Endothelial cell of umbilical vein (primary cell): ENCODE data around the gene DNAI1. TPM values are rescaled to one million over a fixed set of nuclear protein-coding genes. Genes with fewer than 3 reads are reported as not detected.

ENCODE experiments used
- BruUV-seq: library from RNA; stranded (reverse); fragments of 400-500 nt; replicated peaks from 2 replicates; lab custom pipeline; 2021; lab: Mats Ljungman, UMichigan
- CTCF ChIA-PET: fragments of 300-600, 350-600 bp; sonication (Branson Sonifier 250); formaldehyde crosslinking; loops from one replicate; lab custom pipeline; 2021; ENCODE audit warnings: antibody characterized with exemption, inconsistent platforms; lab: Charles Lee
- POLR2A ChIA-PET: fragments of 300-600, 350-600 bp; sonication (Branson Sonifier 250); formaldehyde crosslinking; loops from one replicate; lab custom pipeline; 2021; ENCODE audit warnings: antibody characterized with exemption, inconsistent platforms; lab: Charles Lee
- DNase-seq: peaks from one replicate; pipeline ENCODE4 v3.0.0-alpha.2; 2011; ENCODE audit warnings: low read depth, low spot score
- FAIRE-seq: peaks from 2 replicates; lab custom pipeline; 2011; peaks lifted over from hg19 to GRCh38; lab: Jason Lieb, UNC
- H2AFZ ChIP-seq: 2 replicates; pipeline ENCODE4 v1.6.0; 2012; ENCODE audit warnings: low read depth, low read length, control low read depth, inconsistent platforms
- H3K27ac ChIP-seq: 2 replicates; pipeline ENCODE4 v1.5.1; 2011; ENCODE audit warnings: low read depth, mild to moderate bottlenecking, control low read depth, low read length, moderate library complexity; ENCODE audit not compliant: insufficient read depth
- H3K27me3 ChIP-seq, 2 experiments: 2 replicates each; pipeline versions ENCODE4 v1.6.0 to v1.6.1; 2011; ENCODE audit warnings: low read length in 2 of 2, mixed read lengths in 1 of 2; ENCODE audit not compliant: control insufficient read depth in 2 of 2, insufficient read depth in 2 of 2
- H3K36me3 ChIP-seq, 2 experiments: 2 replicates in 1 of 2; 3 replicates in 1 of 2; pipeline ENCODE4 v1.5.1; 2011; ENCODE audit warnings: low read length in 2 of 2, mild to moderate bottlenecking in 1 of 2, moderate library complexity in 1 of 2; ENCODE audit not compliant: control insufficient read depth in 2 of 2, insufficient read depth in 2 of 2; ENCODE audit errors: extremely low read depth in 1 of 2
- H3K4me1 ChIP-seq: 3 replicates; pipeline ENCODE4 v1.5.1; 2011; ENCODE audit warnings: mild to moderate bottlenecking, low read length; ENCODE audit not compliant: control insufficient read depth, insufficient read depth; ENCODE audit errors: extremely low read depth
- H3K4me2 ChIP-seq: 2 replicates; pipeline ENCODE4 v1.6.1; 2011; ENCODE audit warnings: low read length, control low read depth, mixed read lengths; ENCODE audit not compliant: insufficient read depth
- H3K4me3 ChIP-seq, 3 experiments: fragments of 200-600 bp in 1 of 3; sonication (generic), shearing (Covaris generic) in 1 of 3; replicated peaks in 1 of 3; 2 replicates each; pipeline ENCODE4 v1.5.1; 2011 to 2016; ENCODE audit warnings: control low read depth in 3 of 3, low read length in 3 of 3, mild to moderate bottlenecking in 2 of 3, inconsistent platforms in 1 of 3, low read depth in 1 of 3, moderate library complexity in 1 of 3; ENCODE audit not compliant: insufficient read depth in 1 of 3
- H3K79me2 ChIP-seq: 2 replicates; pipeline ENCODE4 v1.6.0; 2012; ENCODE audit warnings: low read length, inconsistent platforms; ENCODE audit not compliant: control insufficient read depth, insufficient read depth
- H3K9ac ChIP-seq: replicated peaks from 2 replicates; pipeline ENCODE3; 2011; ENCODE audit warnings: low read length, control low read depth; ENCODE audit not compliant: insufficient read depth; ENCODE audit errors: extremely low read depth
- H3K9me1 ChIP-seq: replicated peaks from 3 replicates; pipeline ENCODE4 v1.6.0; 2011; ENCODE audit warnings: mild to moderate bottlenecking, low read length; ENCODE audit not compliant: control insufficient read depth, insufficient read depth; ENCODE audit errors: extremely low read depth
- H3K9me3 ChIP-seq: replicated peaks from 2 replicates; pipeline ENCODE4 v1.5.1; 2012; ENCODE audit warnings: low read length, inconsistent platforms; ENCODE audit not compliant: control insufficient read depth, insufficient read depth
- H4K20me1 ChIP-seq: replicated peaks from 2 replicates; pipeline ENCODE3; 2011; ENCODE audit warnings: mild to moderate bottlenecking, low read length; ENCODE audit not compliant: control insufficient read depth, insufficient read depth; ENCODE audit errors: extremely low read depth
- EZH2 ChIP-seq: IDR thresholded peaks from 2 replicates; pipeline ENCODE4 v1.6.1; 2012; ENCODE audit warnings: borderline replicate concordance, low read depth, mild to moderate bottlenecking, moderate library complexity, low read length, inconsistent platforms; ENCODE audit not compliant: severe bottlenecking
- FOS ChIP-seq: IDR thresholded peaks from 2 replicates; pipeline ENCODE4 v1.6.1; 2011; ENCODE audit warnings: mild to moderate bottlenecking, low read length, moderate library complexity, borderline replicate concordance; ENCODE audit not compliant: insufficient read depth
- GATA2 ChIP-seq: IDR thresholded peaks from 2 replicates; pipeline ENCODE4 v1.7.0; 2011; ENCODE audit warnings: low read depth, mild to moderate bottlenecking, moderate library complexity, mixed read lengths, low read length; ENCODE audit not compliant: insufficient read length, insufficient read depth
- JUN ChIP-seq: IDR thresholded peaks from 2 replicates; pipeline ENCODE4 v1.6.1; 2011; ENCODE audit warnings: borderline replicate concordance, low read depth; ENCODE audit not compliant: insufficient read length, insufficient read depth
- MYC ChIP-seq: IDR thresholded peaks from one replicate; pipeline ENCODE4 v1.6.1; 2011; ENCODE audit warnings: mild to moderate bottlenecking, low read depth, low read length
- POLR2A ChIP-seq: IDR thresholded peaks from 2 replicates; pipeline ENCODE4 v1.6.1; 2012; ENCODE audit warnings: low read depth, mild to moderate bottlenecking, control low read depth, low read length
- POLR2AphosphoS5 ChIP-seq: IDR thresholded peaks from 2 replicates; pipeline ENCODE4 v1.6.1; 2012; ENCODE audit warnings: low read depth, mild to moderate bottlenecking, control low read depth, low read length, moderate library complexity; ENCODE audit not compliant: insufficient read depth
- dilution Hi-C: fragments of 300-500 bp; cut with MboI; formaldehyde crosslinking; loops from one replicate; pipeline ENCODE4 v1.15.0; 2019; ENCODE audit warnings: low sequenced_read_pairs; ENCODE audit not compliant: extremely low pct_ligation_motif_present
- intact Hi-C: fragments of 100-400 bp; cut with micrococcal nuclease; formaldehyde crosslinking; loops from one replicate; pipeline ENCODE4 v1.10.0; 2022
- polyA plus RNA-seq, 4 experiments: library from polyadenylated mRNA; depleted of rRNA in 3 of 4; stranded (reverse) in 3 of 4; unstranded in 1 of 4; fragments of >200 nt; gene quantifications; 2 replicates each; pipeline versions ENCODE4 v1.2.1 to v1.2.3, GENCODE V29; 2011 to 2012; ENCODE audit warnings: missing spikeins in 1 of 4
- total RNA-seq: library from RNA; stranded (reverse); gene quantifications from 2 replicates; pipeline ENCODE4 v1.2.3, GENCODE V29; 2021
- TF ChIP-seq, protein P1 (sequence below): IDR thresholded peaks from 2 replicates; pipeline ENCODE4 v1.6.1; 2011; ENCODE audit not compliant: insufficient read depth, insufficient read length
- TF ChIP-seq, protein P2 (sequence below), 2 donors: IDR thresholded peaks; 1 replicate in 1 of 2; 2 replicates in 1 of 2; pipeline ENCODE4 v1.5.1; 2011; ENCODE audit warnings: low read length in 2 of 2, mild to moderate bottlenecking in 2 of 2, moderate library complexity in 2 of 2, control low read depth in 1 of 2, inconsistent platforms in 1 of 2, low read depth in 1 of 2; ENCODE audit not compliant: insufficient read depth in 1 of 2; ENCODE audit errors: extremely low read depth in 1 of 2

DNAI1 gene
- total and polyA plus RNA-seq, 2 donors (not counting 3 experiments of a cell fraction or from before 2014, with no cell fraction given) = not detected

DNA sequence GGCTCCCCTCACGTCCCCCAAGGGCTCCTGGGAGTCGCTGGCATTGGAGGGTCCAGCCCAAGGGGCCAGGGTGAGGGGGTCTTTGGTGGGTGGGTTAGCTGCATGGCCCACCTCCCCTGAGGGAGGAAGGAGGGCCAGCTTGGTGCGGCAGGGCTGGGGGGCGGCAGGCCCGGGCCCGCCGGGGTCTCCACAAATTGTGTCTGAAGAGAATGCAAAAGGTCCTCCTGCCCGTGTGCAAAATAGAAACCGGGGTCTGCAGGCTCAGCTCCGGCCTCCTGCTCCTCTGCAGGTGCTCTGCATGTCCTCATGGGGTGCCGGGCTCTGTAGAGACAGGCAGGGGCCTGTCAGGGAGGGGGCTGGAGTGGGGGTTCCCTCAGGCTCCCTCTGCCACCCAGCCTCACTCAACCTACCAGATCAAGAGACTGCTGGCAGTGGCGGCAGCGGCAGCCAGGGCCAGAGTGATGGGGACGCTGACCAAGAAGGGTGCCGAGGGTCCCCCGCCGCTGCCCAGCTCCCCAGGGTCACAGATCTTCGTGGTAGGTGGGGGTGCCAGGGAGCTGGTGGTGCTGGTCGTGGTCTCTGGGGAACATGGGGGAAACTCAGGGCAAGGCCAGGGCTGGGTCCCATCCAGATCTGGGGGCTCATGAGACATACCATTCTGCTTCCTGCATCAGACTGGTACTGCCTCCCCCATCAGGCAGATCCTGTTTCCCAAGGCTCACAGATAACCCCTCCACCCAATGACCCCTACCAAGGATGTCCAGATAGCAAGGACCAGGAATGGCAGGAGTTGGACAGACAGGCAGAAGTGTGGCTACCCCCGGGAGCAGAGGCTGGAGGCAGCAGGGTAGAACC, 93.4 kb downstream of the DNAI1 start:
- Histone ChIP-seq H4K20me1 (no peaks in the 10 kb centered on the region), H2AFZ (no peak overlapping the region), H3K4me3 (no peak overlapping the region), H3K4me2 (no peak overlapping the region), H3K27me3 (no peaks in the 10 kb centered on the region), H3K27ac (no peak overlapping the region), H3K36me3 (no peaks in the 10 kb centered on the region), H3K9me1 (no peaks in the 10 kb centered on the region), H3K4me1 (no peaks in the 10 kb centered on the region), H3K9ac (no peak overlapping the region), H3K79me2 (no peaks in the 10 kb centered on the region), H3K9me3 (no peaks in the 10 kb centered on the region)
- dilution Hi-C loops = no loop called here
- intact Hi-C loops = no loop called here
- ChIA-PET CTCF (interaction anchor here (0.6 to 11.1 kb wide), 4 partner anchors 40 to 148 kb away, joined by 4 to 326 read pairs (median 4); no protein-coding TSS in a partner anchor), POLR2A (no interaction called here)
- FAIRE-seq = no peak
- TF ChIP-seq FOS = no peak
- no peak for TF ChIP-seq POLR2A
- TF ChIP-seq EZH2 = no peak
- TF ChIP-seq, protein P1, sequence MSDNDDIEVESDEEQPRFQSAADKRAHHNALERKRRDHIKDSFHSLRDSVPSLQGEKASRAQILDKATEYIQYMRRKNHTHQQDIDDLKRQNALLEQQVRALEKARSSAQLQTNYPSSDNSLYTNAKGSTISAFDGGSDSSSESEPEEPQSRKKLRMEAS = no peak
- no peak for TF ChIP-seq GATA2
- TF ChIP-seq, protein P2, sequence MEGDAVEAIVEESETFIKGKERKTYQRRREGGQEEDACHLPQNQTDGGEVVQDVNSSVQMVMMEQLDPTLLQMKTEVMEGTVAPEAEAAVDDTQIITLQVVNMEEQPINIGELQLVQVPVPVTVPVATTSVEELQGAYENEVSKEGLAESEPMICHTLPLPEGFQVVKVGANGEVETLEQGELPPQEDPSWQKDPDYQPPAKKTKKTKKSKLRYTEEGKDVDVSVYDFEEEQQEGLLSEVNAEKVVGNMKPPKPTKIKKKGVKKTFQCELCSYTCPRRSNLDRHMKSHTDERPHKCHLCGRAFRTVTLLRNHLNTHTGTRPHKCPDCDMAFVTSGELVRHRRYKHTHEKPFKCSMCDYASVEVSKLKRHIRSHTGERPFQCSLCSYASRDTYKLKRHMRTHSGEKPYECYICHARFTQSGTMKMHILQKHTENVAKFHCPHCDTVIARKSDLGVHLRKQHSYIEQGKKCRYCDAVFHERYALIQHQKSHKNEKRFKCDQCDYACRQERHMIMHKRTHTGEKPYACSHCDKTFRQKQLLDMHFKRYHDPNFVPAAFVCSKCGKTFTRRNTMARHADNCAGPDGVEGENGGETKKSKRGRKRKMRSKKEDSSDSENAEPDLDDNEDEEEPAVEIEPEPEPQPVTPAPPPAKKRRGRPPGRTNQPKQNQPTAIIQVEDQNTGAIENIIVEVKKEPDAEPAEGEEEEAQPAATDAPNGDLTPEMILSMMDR (IDR thresholded peaks at IDR 0.05; ENCODE audit: extremely low read depth in 1 of 2, insufficient read depth in 1 of 2, low read depth in 1 of 2, low read length in 2 of 2) = no peak
- no peak for TF ChIP-seq POLR2AphosphoS5
- TF ChIP-seq MYC = no peak
- TF ChIP-seq JUN = no peak
- DNase-seq = no peak
- no TSS peak for BruUV-seq
